Fibroblast of lung (primary cell): Measurements from ENCODE around the gene TNRC6C. TPM values are rescaled to one million over a fixed set of nuclear protein-coding genes. Genes with fewer than 3 reads are reported as not detected.

ENCODE experiments used
- DNase-seq, 2 donors: peaks; one replicate each; pipeline versions ENCODE4 v3.0.0 to v3.0.0-alpha.2; 2010; ENCODE audit warnings: low read depth in 2 of 2
- H2AFZ ChIP-seq: 2 replicates; pipeline ENCODE4 v1.5.1; 2012; ENCODE audit warnings: low read length, control low read depth, inconsistent platforms
- H3K27ac ChIP-seq: 2 replicates; pipeline ENCODE4 v1.5.1; 2011; ENCODE audit warnings: low read length, control low read depth; ENCODE audit not compliant: insufficient read depth
- H3K27me3 ChIP-seq: 2 replicates; pipeline ENCODE4 v1.5.1; 2011; ENCODE audit warnings: mild to moderate bottlenecking, low read length; ENCODE audit not compliant: control insufficient read depth, insufficient read depth
- H3K36me3 ChIP-seq: 2 replicates; pipeline ENCODE4 v1.5.1; 2011; ENCODE audit warnings: low read length; ENCODE audit not compliant: control insufficient read depth, insufficient read depth
- H3K4me1 ChIP-seq: 2 replicates; pipeline ENCODE4 v1.5.1; 2011; ENCODE audit warnings: low read length; ENCODE audit not compliant: control insufficient read depth, insufficient read depth; ENCODE audit errors: extremely low read depth
- H3K4me2 ChIP-seq: 2 replicates; pipeline ENCODE4 v1.5.1; 2011; ENCODE audit warnings: low read length, control low read depth; ENCODE audit not compliant: insufficient read depth; ENCODE audit errors: extremely low read depth
- H3K4me3 ChIP-seq, 4 experiments: fragments of 200-600 bp in 1 of 4; sonication (generic) in 1 of 4; replicated peaks in 1 of 4; 2 replicates each; pipeline ENCODE4 v1.5.1; 2011 to 2016; ENCODE audit warnings: low read length in 4 of 4, low read depth in 3 of 4, mild to moderate bottlenecking in 3 of 4, control low read depth in 2 of 4, inconsistent platforms in 1 of 4, mixed read lengths in 1 of 4; ENCODE audit not compliant: insufficient read depth in 1 of 4; ENCODE audit errors: control extremely low read depth in 1 of 4
- H3K79me2 ChIP-seq: 2 replicates; pipeline ENCODE4 v1.5.1; 2012; ENCODE audit warnings: mild to moderate bottlenecking, low read length, inconsistent platforms; ENCODE audit not compliant: control insufficient read depth, insufficient read depth
- H3K9ac ChIP-seq: 2 replicates; pipeline ENCODE4 v1.5.1; 2011; ENCODE audit warnings: mild to moderate bottlenecking, low read length, control low read depth; ENCODE audit not compliant: insufficient read depth
- H3K9me3 ChIP-seq: 2 replicates; pipeline ENCODE4 v1.5.1; 2012; ENCODE audit warnings: low read depth, low read length; ENCODE audit not compliant: control insufficient read depth, insufficient read depth
- H4K20me1 ChIP-seq: 2 replicates; pipeline ENCODE4 v1.5.1; 2011; ENCODE audit warnings: low read length; ENCODE audit not compliant: control insufficient read depth, insufficient read depth; ENCODE audit errors: extremely low read depth
- EZH2 ChIP-seq: IDR thresholded peaks from 2 replicates; pipeline ENCODE4 v1.5.1; 2012; ENCODE audit warnings: low read length, control low read depth, mild to moderate bottlenecking; ENCODE audit errors: missing control alignments
- polyA plus RNA-seq, 2 donors: library from polyadenylated mRNA; depleted of rRNA in 1 of 2; stranded (reverse) in 1 of 2; unstranded in 1 of 2; fragments of >200 nt; gene quantifications; 2 replicates each; pipeline ENCODE4 v1.2.1, GENCODE V29; 2011 to 2012; ENCODE audit warnings: missing spikeins in 1 of 2
- total RNA-seq: library from RNA; depleted of rRNA; stranded (reverse); fragments of >200 nt; gene quantifications from 2 replicates; pipeline ENCODE4 v1.2.1, GENCODE V29; 2014
- TF ChIP-seq, protein P1 (sequence below), 2 donors: IDR thresholded peaks in 1 of 2; conservative IDR thresholded peaks in 1 of 2; 1 replicate in 1 of 2; 2 replicates in 1 of 2; pipeline ENCODE4 v1.5.1; 2011 to 2012; ENCODE audit warnings: low read length in 2 of 2, control low read depth in 1 of 2, inconsistent platforms in 1 of 2, low read depth in 1 of 2, mild to moderate bottlenecking in 1 of 2

Gene TNRC6C
- total and polyA plus RNA-seq, 2 donors (not counting 1 experiment from before 2014, with no cell fraction given): 2.1 to 4.6 TPM

GRCh38 chr17:78120971-78121800, 162.7 kb downstream of the TNRC6C start:
- no peaks in the 10 kb centered on the region for H3K36me3 ChIP-seq
- no peak overlapping the region for H2AFZ ChIP-seq
- H3K4me3 ChIP-seq: no peak overlapping the region
- no peaks in the 10 kb centered on the region for H3K79me2 ChIP-seq
- no peaks in the 10 kb centered on the region for H3K4me1 ChIP-seq
- no peaks in the 10 kb centered on the region for H3K27me3 ChIP-seq
- no peak for TF ChIP-seq EZH2
- no peaks in the 10 kb centered on the region for H4K20me1 ChIP-seq
- no peaks in the 10 kb centered on the region for H3K9me3 ChIP-seq
- no peak overlapping the region for H3K27ac ChIP-seq
- DNase-seq: no peak
- H3K9ac ChIP-seq: no peak overlapping the region
- no peak overlapping the region for H3K4me2 ChIP-seq

GRCh38 chr17:78121801-78122215, 163.3 kb downstream of the TNRC6C start:
- Histone ChIP-seq H3K4me3 (no peak overlapping the region), H3K9me3 (no peaks in the 10 kb centered on the region), H3K4me1 (no peaks in the 10 kb centered on the region), H3K36me3 (no peaks in the 10 kb centered on the region), H3K27me3 (no peaks in the 10 kb centered on the region), H3K9ac (no peak overlapping the region), H3K4me2 (no peak overlapping the region), H3K79me2 (no peaks in the 10 kb centered on the region), H2AFZ (no peak overlapping the region), H3K27ac (no peak overlapping the region), H4K20me1 (no peaks in the 10 kb centered on the region)
- no peak for DNase-seq
- TF ChIP-seq, protein P1, sequence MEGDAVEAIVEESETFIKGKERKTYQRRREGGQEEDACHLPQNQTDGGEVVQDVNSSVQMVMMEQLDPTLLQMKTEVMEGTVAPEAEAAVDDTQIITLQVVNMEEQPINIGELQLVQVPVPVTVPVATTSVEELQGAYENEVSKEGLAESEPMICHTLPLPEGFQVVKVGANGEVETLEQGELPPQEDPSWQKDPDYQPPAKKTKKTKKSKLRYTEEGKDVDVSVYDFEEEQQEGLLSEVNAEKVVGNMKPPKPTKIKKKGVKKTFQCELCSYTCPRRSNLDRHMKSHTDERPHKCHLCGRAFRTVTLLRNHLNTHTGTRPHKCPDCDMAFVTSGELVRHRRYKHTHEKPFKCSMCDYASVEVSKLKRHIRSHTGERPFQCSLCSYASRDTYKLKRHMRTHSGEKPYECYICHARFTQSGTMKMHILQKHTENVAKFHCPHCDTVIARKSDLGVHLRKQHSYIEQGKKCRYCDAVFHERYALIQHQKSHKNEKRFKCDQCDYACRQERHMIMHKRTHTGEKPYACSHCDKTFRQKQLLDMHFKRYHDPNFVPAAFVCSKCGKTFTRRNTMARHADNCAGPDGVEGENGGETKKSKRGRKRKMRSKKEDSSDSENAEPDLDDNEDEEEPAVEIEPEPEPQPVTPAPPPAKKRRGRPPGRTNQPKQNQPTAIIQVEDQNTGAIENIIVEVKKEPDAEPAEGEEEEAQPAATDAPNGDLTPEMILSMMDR (conservative IDR thresholded peaks at IDR 0.05 in 1 of 2, IDR thresholded peaks at IDR 0.05 in 1 of 2; ENCODE audit: low read depth in 1 of 2, low read length in 2 of 2): no peak
- TF ChIP-seq EZH2: no peak

GRCh38 chr17:78122216-78122930, 163.9 kb downstream of the TNRC6C start:
- no peak overlapping the region for H3K27ac ChIP-seq
- TF ChIP-seq, protein P1 (conservative IDR thresholded peaks at IDR 0.05 in 1 of 2, IDR thresholded peaks at IDR 0.05 in 1 of 2; ENCODE audit: low read depth in 1 of 2, low read length in 2 of 2): no peak
- no peak for TF ChIP-seq EZH2

More at GRCh38 chr17:78122216-78122930, 163.9 kb downstream of the TNRC6C start:
- no peaks in the 10 kb centered on the region for H4K20me1 ChIP-seq
- H3K4me2 ChIP-seq: no peak overlapping the region
- H3K4me3 ChIP-seq: no peak overlapping the region
- H3K4me1 ChIP-seq: no peaks in the 10 kb centered on the region
- no peak for DNase-seq
- H3K9me3 ChIP-seq: no peaks in the 10 kb centered on the region
- no peaks in the 10 kb centered on the region for H3K79me2 ChIP-seq
- H2AFZ ChIP-seq: no peak overlapping the region
- peaks cover under 1% of the 10 kb centered on the region for H3K27me3 ChIP-seq
- no peaks in the 10 kb centered on the region for H3K36me3 ChIP-seq
- H3K9ac ChIP-seq: no peak overlapping the region
